Measurements from ENCODE around the gene EGLN3.
"Not testable (repeated sequence)": the region's sequence is repeated elsewhere in the genome, so short reads cannot be mapped to it uniquely, and the experiment has no call there.

The EGLN3 gene

GRCh38 chr14:33963892-33964291, 13.0 kb upstream of the EGLN3 start:
- TF ChIP-seq, protein P1, sequence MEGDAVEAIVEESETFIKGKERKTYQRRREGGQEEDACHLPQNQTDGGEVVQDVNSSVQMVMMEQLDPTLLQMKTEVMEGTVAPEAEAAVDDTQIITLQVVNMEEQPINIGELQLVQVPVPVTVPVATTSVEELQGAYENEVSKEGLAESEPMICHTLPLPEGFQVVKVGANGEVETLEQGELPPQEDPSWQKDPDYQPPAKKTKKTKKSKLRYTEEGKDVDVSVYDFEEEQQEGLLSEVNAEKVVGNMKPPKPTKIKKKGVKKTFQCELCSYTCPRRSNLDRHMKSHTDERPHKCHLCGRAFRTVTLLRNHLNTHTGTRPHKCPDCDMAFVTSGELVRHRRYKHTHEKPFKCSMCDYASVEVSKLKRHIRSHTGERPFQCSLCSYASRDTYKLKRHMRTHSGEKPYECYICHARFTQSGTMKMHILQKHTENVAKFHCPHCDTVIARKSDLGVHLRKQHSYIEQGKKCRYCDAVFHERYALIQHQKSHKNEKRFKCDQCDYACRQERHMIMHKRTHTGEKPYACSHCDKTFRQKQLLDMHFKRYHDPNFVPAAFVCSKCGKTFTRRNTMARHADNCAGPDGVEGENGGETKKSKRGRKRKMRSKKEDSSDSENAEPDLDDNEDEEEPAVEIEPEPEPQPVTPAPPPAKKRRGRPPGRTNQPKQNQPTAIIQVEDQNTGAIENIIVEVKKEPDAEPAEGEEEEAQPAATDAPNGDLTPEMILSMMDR (conservative IDR thresholded peaks at IDR 0.05; ENCODE audit: low read depth, low read length) = no peak
- H3K4me3 ChIP-seq (ENCODE audit: low read depth, low read length) = no peak overlapping the region
- no peak for DNase-seq (ENCODE audit: low read depth)

DNA sequence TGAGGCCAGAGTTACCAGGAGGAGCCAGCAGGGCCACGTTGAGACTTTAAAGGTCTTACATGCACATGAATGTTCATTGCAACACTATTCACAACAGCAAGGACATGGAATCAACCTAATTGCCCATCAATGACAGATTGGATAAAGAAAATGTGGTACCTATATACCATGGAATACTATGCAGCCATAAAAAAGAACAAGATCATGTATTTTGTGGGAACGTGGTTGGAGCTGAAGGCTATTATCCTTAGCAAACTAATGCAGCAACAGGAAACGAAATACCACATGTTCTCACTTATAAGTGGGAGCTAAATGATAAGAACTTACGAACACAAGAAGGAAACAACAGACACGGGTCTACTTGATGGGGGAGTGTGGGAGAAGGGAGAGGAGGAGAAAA, 11.6 kb upstream of the EGLN3 start:
- not testable (repeated sequence) for H3K4me3 ChIP-seq (ENCODE audit: low read depth, low read length); DNase-seq (ENCODE audit: low read depth)

GRCh38 chr14:33962016-33962415, 11.1 kb upstream of the EGLN3 start:
- no peak overlapping the region for H3K4me3 ChIP-seq (ENCODE audit: low read depth, low read length)
- DNase-seq (ENCODE audit: low read depth) = no peak
- TF ChIP-seq, protein P1 (conservative IDR thresholded peaks at IDR 0.05; ENCODE audit: low read depth, low read length) = no peak

- TF ChIP-seq, protein P1 (conservative IDR thresholded peaks at IDR 0.05; ENCODE audit: low read depth, low read length) = no peak
These were observed 8.8 kb upstream of the EGLN3 start for GRCh38 chr14:33959692-33960151.

GRCh38 chr14:33958605-33959226, 7.8 kb upstream of the EGLN3 start:
- no peak for DNase-seq (ENCODE audit: low read depth)
- TF ChIP-seq, protein P1 (conservative IDR thresholded peaks at IDR 0.05; ENCODE audit: low read depth, low read length) = no peak
- H3K4me3 ChIP-seq (ENCODE audit: low read depth, low read length) = no peak overlapping the region

More at GRCh38 chr14:33959692-33960151, 8.8 kb upstream of the EGLN3 start:
- DNase-seq (ENCODE audit: low read depth) = no peak
- no peak overlapping the region for H3K4me3 ChIP-seq (ENCODE audit: low read depth, low read length)

DNA sequence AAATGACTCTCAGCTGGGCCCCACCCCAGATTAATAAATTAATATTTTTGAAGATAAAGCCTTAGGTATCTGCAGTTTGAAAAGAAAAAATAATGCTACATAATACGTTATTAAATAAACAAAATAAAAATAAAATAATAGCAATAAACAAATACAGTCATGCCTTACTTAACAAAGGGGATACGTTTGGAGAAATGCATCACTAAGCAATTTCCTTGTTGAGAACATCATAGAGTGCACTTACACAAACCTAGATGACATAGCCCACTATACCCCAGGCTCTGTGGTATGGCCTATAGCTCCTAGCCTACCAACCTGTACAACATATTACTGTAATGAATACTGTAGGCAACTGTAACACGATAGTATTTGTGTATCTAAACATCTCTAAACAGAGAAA, 7.1 kb upstream of the EGLN3 start:
- H3K4me3 ChIP-seq (ENCODE audit: low read depth, low read length) = no peak overlapping the region
- TF ChIP-seq, protein P1 (conservative IDR thresholded peaks at IDR 0.05; ENCODE audit: low read depth, low read length) = no peak
- no peak for DNase-seq (ENCODE audit: low read depth)

DNA sequence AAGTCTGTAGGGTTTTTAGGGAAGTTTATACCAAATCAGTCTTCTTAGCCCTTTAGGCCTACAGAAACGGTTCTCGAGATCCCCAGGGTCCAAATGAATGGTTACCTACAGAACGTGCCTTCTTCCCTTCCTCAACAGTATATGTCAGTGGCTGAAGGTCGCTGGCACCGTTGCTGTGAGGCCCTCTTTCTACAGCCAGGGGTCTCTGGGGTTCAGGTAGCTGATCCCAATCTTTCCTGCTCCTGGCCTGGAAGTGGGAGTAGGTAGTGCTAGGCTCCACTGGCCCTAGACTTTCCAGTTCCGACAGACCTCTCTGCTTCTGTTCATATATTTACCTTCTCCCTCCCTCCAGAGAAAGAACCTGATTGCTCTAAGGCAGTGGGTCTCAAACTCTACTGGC, 6.4 kb upstream of the EGLN3 start:
- TF ChIP-seq, protein P1 (conservative IDR thresholded peaks at IDR 0.05; ENCODE audit: low read depth, low read length) = no peak
- DNase-seq (ENCODE audit: low read depth) = no peak
- H3K4me3 ChIP-seq (ENCODE audit: low read depth, low read length) = no peak overlapping the region

Measured in choroid plexus epithelial cell (primary cell).